ENCODE results near the gene UGT8.

- TF ChIP-seq CTCF (IDR thresholded peaks at IDR 0.05; ENCODE audit: poor library complexity, severe bottlenecking) (no peak), POLR2AphosphoS5 (IDR thresholded peaks at IDR 0.05) (no peak), EZH2 (IDR thresholded peaks at IDR 0.05; ENCODE audit: borderline replicate concordance, insufficient read depth, low read length, poor library complexity, severe bottlenecking) (no peak), EP300 (conservative IDR thresholded peaks at IDR 0.05; ENCODE audit: poor library complexity, severe bottlenecking) (no peak), SMC3 (conservative IDR thresholded peaks at IDR 0.05; ENCODE audit: poor library complexity) (no peak), TAF1 (IDR thresholded peaks at IDR 0.05; ENCODE audit: low read depth) (no peak), RAD21 (conservative IDR thresholded peaks at IDR 0.05) (no peak)
Measured at GRCh38 chr4:114688059-114688458, 89.5 kb downstream of the UGT8 start.

Measured in neural cell (in vitro differentiated cells).